Measurements from ENCODE around the gene RPS15.
"Not testable (repeated sequence)": the region's sequence is repeated elsewhere in the genome, so short reads cannot be mapped to it uniquely, and the experiment has no call there.

RPS15 gene

GRCh38 chr19:1471515-1472160 is 33.4 kb downstream of the RPS15 start:
- no peak for DNase-seq

DNA sequence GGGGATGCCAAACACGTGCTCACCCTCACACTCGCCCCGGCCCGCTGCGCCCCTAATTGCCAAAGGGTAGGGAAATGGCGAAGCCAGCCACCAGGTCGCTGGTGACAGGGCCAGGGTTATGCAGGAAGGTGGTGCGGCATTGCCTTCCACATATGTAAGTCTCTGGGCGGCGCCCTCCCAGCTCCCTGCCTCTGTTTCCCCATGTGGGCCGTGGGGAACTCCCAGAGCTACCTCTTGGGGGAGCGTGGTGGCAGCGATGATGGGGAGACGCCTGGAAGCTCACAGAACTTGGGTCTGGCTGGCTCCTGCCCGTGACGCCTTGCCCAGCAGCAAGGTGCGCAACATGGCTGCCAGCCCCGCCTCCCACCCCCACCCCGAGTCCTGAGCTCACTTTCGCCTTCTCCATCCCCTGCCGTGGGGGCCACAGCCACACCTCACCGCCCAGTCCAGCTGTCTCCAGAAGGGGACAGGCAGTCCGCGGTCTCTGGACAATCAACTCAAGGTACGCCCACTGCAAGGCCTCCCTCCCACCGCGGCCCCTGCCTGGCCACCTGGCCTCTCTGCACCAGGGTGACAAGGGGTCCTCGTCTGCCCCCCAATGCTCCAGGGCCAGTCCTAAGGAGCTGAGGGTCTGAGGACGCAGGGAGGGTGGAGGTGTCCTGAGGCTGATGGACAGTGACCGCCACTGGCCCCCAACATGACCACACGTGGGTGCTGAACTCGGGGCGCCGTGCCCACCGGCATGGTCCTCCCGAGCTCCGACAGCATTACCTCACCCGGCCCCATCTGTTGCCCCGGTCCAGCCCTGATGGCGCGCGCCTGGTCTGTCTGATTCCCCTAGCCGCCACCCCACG is 34.3 kb downstream of the RPS15 start:
- DNase-seq, result no peak

DNA sequence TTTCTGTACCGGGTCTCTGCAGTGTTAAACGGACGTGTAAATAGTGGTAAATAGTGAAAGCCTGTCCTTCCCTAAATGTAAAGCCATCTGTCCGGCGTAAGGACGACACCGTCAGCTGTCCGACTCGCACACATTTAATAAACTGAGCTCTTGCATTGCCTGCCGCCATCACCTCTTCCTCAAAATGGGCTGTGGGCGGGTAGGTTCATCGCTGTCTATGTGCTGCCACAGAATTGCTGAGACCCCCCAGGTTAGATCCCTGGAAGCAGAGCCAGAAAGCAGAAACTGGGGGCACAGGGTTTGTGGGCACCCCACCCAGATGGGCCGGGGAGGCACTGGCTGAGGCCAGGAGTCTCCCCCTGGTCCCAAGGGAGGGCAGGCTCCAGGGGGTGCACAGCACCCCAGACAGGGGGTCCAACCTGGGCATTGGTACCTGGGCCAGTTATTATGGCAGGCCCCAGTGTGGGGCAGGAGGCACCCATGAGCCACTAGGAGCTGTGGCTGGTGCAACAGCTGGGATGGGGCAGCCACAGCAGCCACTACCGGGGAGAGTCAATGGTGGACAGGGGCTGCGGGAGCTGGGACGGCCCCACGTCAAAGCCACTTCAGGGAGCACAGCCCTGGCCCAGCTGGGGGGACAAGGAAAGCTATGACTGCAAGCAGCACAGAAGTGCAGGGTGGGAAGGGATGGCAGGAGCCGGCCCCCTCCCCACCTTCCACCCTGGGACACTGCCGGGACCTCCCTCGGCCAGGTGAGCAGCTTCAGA is 35.1 kb downstream of the RPS15 start:
- DNase-seq, result no peak

DNA sequence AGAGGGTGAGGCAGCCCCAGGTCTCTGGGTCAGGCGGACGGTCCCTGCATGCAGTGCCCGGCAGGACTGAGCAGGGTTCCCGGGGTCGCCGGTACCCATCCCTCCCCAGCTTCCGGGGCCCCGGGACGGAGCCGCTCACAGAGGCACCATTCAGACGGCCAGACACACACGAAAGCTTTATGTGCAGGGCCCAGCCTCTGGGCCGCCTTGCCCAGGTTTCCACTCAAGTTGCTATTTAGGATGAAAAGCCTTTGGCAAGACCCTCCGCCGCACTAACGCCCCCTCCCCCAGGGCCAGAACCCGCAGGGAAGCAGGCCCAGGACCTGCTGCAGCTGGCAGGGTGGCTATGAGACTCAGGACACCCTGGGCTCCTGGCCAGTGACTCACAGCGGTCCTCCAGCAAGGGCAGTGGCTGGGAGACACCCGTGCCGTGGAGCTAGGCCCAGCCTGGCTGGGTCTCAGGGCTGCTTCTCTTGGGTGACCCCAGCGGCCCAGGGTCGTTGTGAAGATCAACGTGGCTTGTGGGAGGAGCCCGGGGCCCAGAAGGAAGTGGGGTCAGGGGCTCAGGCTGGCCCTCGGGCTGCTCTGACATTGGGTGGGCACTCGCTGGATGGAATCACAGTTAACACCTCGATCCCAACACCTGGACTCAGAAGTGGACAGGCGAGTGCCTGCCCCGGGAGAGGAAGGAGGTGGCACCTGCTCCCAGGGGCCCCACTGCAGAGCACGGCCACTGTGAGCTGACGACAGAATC is 36.0 kb downstream of the RPS15 start:
- no peak for DNase-seq

GRCh38 chr19:1474765-1475351 is 36.7 kb downstream of the RPS15 start:
- DNase-seq, result no peak

GRCh38 chr19:1475751-1476437 is 37.7 kb downstream of the RPS15 start:
- no peak for DNase-seq

- DNase-seq, result not testable (repeated sequence)
Observed at GRCh38 chr19:1477056-1477455, 38.9 kb downstream of the RPS15 start.

DNA sequence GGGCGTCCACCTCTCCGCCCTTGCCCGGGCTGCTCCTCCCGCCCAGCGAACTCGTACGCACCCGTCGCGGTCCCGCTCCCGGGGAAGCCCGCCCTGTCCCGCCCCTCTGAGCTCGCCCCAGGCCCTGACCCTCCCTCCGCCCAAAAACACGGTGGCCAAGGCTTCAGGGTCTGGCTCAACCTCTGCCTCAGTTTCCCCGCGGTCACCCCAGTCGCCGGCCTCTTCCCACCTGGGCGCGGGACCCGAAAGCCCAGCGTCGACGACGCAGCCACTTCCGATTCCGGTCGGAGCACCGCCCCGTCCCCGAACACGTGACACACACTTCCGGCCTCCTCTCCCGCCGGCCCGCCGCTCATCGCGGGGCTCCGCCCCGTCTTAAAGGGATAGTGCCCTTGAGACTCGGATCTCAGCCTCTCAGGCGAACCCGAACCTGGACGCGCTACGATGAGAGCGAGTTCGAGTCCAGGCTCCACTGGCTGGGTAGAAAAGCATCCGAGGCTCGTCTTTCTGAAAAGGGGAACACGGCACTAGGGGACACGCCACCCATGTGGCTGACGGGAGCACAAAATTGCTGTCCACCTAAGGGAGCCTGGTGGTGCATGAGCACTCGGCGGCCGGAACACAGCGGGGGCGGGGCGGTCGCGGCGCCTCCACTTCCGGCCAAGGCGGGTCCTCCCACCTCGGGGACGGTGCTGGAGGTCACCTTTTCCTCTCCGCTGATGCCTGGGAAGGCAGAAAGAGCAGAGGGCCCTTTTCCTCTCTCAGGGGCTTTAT is 40.9 kb downstream of the RPS15 start, which contains the start of gene C19orf25:
Gene C19orf25, minus strand, starts transcription at position 282 of the 774 bp plus-strand sequence. CDS start 312 bp downstream, outside the sequence.
- DNase-seq, result peak; percentile 97

- no peak for DNase-seq
Observed at GRCh38 chr19:1481224-1481892, 43.2 kb downstream of the RPS15 start.

- no peak for DNase-seq
Observed at GRCh38 chr19:1481893-1482360, 43.7 kb downstream of the RPS15 start.

GRCh38 chr19:1482361-1483130 is 44.4 kb downstream of the RPS15 start:
- no peak for DNase-seq

GRCh38 chr19:1483131-1483978 is 45.2 kb downstream of the RPS15 start:
- no peak for DNase-seq

DNA sequence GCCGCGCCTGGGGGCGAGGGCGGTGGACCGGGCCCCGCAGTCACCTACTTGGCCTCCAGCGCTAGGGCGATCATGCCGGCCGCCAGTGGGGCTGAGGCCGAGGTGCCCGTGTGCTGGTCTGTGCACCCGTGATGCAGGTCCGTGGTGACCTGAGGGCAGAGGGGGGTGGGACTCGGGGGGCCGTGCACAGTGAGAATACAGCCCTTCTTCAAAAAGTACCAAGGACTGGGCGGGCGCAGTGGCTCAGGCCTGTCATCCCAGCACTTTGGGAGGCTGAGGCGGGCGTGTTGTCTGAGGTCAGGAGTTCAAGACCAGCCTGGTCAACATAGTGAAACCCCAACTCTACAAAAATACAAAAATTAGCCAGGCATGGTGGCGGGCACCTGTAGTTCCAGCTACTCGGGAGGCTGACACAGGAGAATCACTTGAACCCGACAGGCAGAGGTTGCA is 45.8 kb downstream of the RPS15 start:
- no peak for DNase-seq

DNA sequence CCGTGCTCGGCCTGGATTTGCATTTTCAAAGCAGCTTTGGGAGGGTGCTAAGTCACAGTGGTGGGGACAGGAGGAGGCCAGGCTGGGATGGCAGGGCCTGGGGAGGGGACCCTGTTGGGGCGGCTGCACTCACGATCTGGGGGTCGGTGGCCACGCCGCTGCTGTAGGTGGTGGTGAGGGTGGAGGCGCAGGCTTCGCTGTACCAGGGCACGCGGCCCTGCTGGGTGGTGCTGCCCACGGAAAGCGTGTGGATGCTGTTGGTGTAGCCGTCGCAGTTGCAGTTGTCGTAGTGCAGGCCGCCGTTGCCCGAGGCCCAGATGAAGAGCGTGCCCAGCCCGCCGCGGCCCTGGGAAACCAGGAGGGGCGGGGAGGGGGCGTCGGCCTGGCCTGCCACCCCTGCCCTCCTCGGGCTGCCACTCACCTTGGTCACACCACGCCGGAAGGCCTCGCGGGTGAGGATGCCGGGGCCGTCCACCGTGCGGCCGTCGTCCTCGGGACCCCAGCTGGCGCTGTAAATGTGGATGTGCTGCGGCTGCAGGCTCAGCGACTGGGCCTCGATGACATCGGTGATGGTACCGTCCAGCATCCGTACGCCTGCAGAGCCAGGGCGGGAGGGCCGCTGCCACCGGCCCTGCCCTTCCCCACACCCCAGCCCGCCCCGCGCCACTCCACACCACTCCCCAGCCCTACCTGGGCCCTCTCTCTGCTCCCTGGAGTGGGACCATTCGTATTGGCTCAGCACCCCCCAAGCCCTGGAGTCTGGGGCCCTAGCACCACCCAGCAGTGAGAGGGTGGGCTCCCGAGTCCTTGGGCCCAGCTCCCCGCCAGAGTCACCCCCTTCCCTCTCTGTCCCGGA is 48.8 kb downstream of the RPS15 start:
- no peak for DNase-seq

GRCh38 chr19:1487576-1488281 is 49.5 kb downstream of the RPS15 start:
- no peak for DNase-seq

GRCh38 chr19:1488282-1488601 is 50.0 kb downstream of the RPS15 start:
- no peak for DNase-seq

Data from activated CD4-positive, alpha-beta T cell treated with anti-CD3 and anti-CD28 coated beads, Interleukin-10, Interleukin-2, amounts not matched to agents 100 ng/mL and 50 ng/mL, durations not matched to agents 16 hours and 8 hours (primary cell).